ENCODE data around the gene SUGCT. TPM values are rescaled to one million over a fixed set of nuclear protein-coding genes. Genes with fewer than 3 reads are reported as not detected.
"Not testable (repeated sequence)": the region's sequence is repeated elsewhere in the genome, so short reads cannot be mapped to it uniquely, and the experiment has no call there.

Gene SUGCT
- total RNA-seq, 1 experiment from 2014 or later = 4.6 TPM

- H3K27me3 Mint-ChIP-seq (ENCODE audit: low read depth); H3K27ac Mint-ChIP-seq; CTCF ChIA-PET; ATAC-seq; POLR2A ChIA-PET; H3K4me3 Mint-ChIP-seq; DNase-seq (ENCODE audit: low spot score); H3K36me3 Mint-ChIP-seq; H3K4me1 Mint-ChIP-seq: not testable (repeated sequence)
- peaks cover 14% of the 10 kb centered on the region for H3K9me3 Mint-ChIP-seq
Observed at GRCh38 chr7:40627361-40627760, 492.6 kb downstream of the SUGCT start.

GRCh38 chr7:40629891-40630290 is 495.1 kb downstream of the SUGCT start:
- Mint-ChIP-seq H3K9me3 (peaks cover 14% of the 10 kb centered on the region), H3K27ac (no peak overlapping the region), H3K4me3 (no peak overlapping the region), H3K27me3 (ENCODE audit: low read depth) (no peaks in the 10 kb centered on the region), H3K4me1 (no peaks in the 10 kb centered on the region), H3K36me3 (no peaks in the 10 kb centered on the region)
- ATAC-seq (no peak), DNase-seq (ENCODE audit: low spot score) (no peak)
- ChIA-PET CTCF (no interaction called here), POLR2A (interaction anchor here (0.6 kb wide), 1 partner anchor 40 kb away, joined by 3 read pairs; no protein-coding TSS in a partner anchor)
- no peak for TF ChIP-seq ZNF121 (CRISPR knock-in tag; IDR thresholded peaks at IDR 0.05)
- TF ChIP-seq E2F4 (CRISPR knock-in tag; IDR thresholded peaks at IDR 0.05; ENCODE audit: borderline replicate concordance, low read depth) = no peak

GRCh38 chr7:40634118-40634517 is 499.3 kb downstream of the SUGCT start:
- ChIA-PET CTCF (no interaction called here), POLR2A (no interaction called here)
- no peak for TF ChIP-seq OVOL2 (CRISPR knock-in tag; IDR thresholded peaks at IDR 0.05; ENCODE audit: borderline replicate concordance)
- no peak for TF ChIP-seq ERG (CRISPR knock-in tag; IDR thresholded peaks at IDR 0.05)
- no peak for TF ChIP-seq ARID4B (CRISPR knock-in tag; IDR thresholded peaks at IDR 0.05; ENCODE audit: borderline replicate concordance)
- TF ChIP-seq JUN (CRISPR knock-in tag; IDR thresholded peaks at IDR 0.05) = no peak
- no peak for TF ChIP-seq ATF6 (CRISPR knock-in tag; IDR thresholded peaks at IDR 0.05)
- no peaks in the 10 kb centered on the region for H3K4me1 Mint-ChIP-seq
- H3K27ac Mint-ChIP-seq = no peak overlapping the region
- DNase-seq (ENCODE audit: low spot score) (no peak), ATAC-seq (no peak)
- H3K4me3 Mint-ChIP-seq = no peak overlapping the region
- no peaks in the 10 kb centered on the region for H3K36me3 Mint-ChIP-seq
- no peaks in the 10 kb centered on the region for H3K27me3 Mint-ChIP-seq (ENCODE audit: low read depth)
- no peaks in the 10 kb centered on the region for H3K9me3 Mint-ChIP-seq

- DNase-seq (ENCODE audit: low spot score) = no peak
- H3K9me3 Mint-ChIP-seq = no peaks in the 10 kb centered on the region
- ChIA-PET POLR2A (no interaction called here), CTCF (no interaction called here)
- H3K4me1 Mint-ChIP-seq = peaks cover 4% of the 10 kb centered on the region
- H3K36me3 Mint-ChIP-seq = no peaks in the 10 kb centered on the region
- H3K27me3 Mint-ChIP-seq (ENCODE audit: low read depth) = no peaks in the 10 kb centered on the region
- no peak for ATAC-seq
- H3K4me3 Mint-ChIP-seq = no peak overlapping the region
- H3K27ac Mint-ChIP-seq = no peak overlapping the region
- TF ChIP-seq SMAD3 (CRISPR knock-in tag; IDR thresholded peaks at IDR 0.05; ENCODE audit: borderline replicate concordance) (no peak), ZNF121 (CRISPR knock-in tag; IDR thresholded peaks at IDR 0.05) (no peak), ZNF263 (CRISPR knock-in tag; IDR thresholded peaks at IDR 0.05; ENCODE audit: low read depth) (no peak), MYBL2 (CRISPR knock-in tag; IDR thresholded peaks at IDR 0.05) (no peak), ATF1 (CRISPR knock-in tag; IDR thresholded peaks at IDR 0.05) (no peak), KAT7 (CRISPR knock-in tag; IDR thresholded peaks at IDR 0.05; ENCODE audit: borderline replicate concordance) (no peak), ZBTB21 (CRISPR knock-in tag; IDR thresholded peaks at IDR 0.05; ENCODE audit: borderline replicate concordance) (no peak), USF1 (CRISPR knock-in tag; IDR thresholded peaks at IDR 0.05) (no peak), NR1H2 (CRISPR knock-in tag; IDR thresholded peaks at IDR 0.05) (no peak), PREB (CRISPR knock-in tag; IDR thresholded peaks at IDR 0.05; ENCODE audit: borderline replicate concordance) (no peak)
Observed at GRCh38 chr7:40638545-40639320, 503.9 kb downstream of the SUGCT start.
